H1 (cell line): ENCODE measurements around the gene GIT1.

Source experiments
- BRCA1 ChIP-seq: IDR thresholded peaks from 2 replicates; pipeline ENCODE4 v1.6.1; 2012; ENCODE audit warnings: low read depth, low read length, improper control_type of control experiment
- CTCF ChIP-seq, 3 experiments: IDR thresholded peaks; 1 replicate in 2 of 3; 2 replicates in 1 of 3; pipeline versions ENCODE4 v1.5.1 to v1.6.1; 2011; ENCODE audit warnings: low read length in 3 of 3, mild to moderate bottlenecking in 3 of 3, inconsistent platforms in 2 of 3, low read depth in 1 of 3, moderate library complexity in 1 of 3; ENCODE audit not compliant: insufficient read depth in 1 of 3; ENCODE audit errors: control extremely low read depth in 1 of 3
- EZH2 ChIP-seq: fragments of 200-600 bp; sonication (generic); IDR thresholded peaks from 2 replicates; pipeline ENCODE4 v1.7.1; 2012; ENCODE audit warnings: low read depth, mild to moderate bottlenecking, moderate library complexity, low read length, inconsistent platforms; ENCODE audit not compliant: severe bottlenecking
- PHF8 ChIP-seq: fragments of 200-600 bp; sonication (generic); conservative IDR thresholded peaks from 2 replicates; pipeline ENCODE4 v1.7.1; 2012; ENCODE audit warnings: low read depth, mild to moderate bottlenecking, inconsistent platforms, low read length, moderate library complexity
- POLR2AphosphoS5 ChIP-seq: IDR thresholded peaks from 2 replicates; pipeline ENCODE4 v1.6.1; 2011; ENCODE audit warnings: low read depth, low read length
- RAD21 ChIP-seq, 2 experiments: IDR thresholded peaks in 1 of 2; conservative IDR thresholded peaks in 1 of 2; 2 replicates each; pipeline ENCODE4 v1.6.1; 2011; ENCODE audit warnings: low read depth in 2 of 2, low read length in 2 of 2, improper control_type of control experiment in 1 of 2, inconsistent platforms in 1 of 2, mild to moderate bottlenecking in 1 of 2, moderate library complexity in 1 of 2
- TBP ChIP-seq: IDR thresholded peaks from 2 replicates; pipeline ENCODE4 v1.6.1; 2011; ENCODE audit warnings: low read depth, low read length, improper control_type of control experiment

- TF ChIP-seq RAD21 (IDR thresholded peaks at IDR 0.05 in 1 of 2, conservative IDR thresholded peaks at IDR 0.05 in 1 of 2; ENCODE audit: low read depth in 2 of 2, low read length in 2 of 2), result no peak
- no peak for TF ChIP-seq EZH2
- no peak for TF ChIP-seq CTCF (IDR thresholded peaks at IDR 0.05; ENCODE audit: control extremely low read depth in 1 of 3, insufficient read depth in 1 of 3, low read depth in 1 of 3, low read length in 3 of 3)
- TF ChIP-seq PHF8, result no peak
- no peak for TF ChIP-seq BRCA1
- no peak for TF ChIP-seq POLR2AphosphoS5
- no peak for TF ChIP-seq TBP
Observed at GRCh38 chr17:29575511-29576213, 13.8 kb downstream of the GIT1 start.
